Activated CD4-positive, alpha-beta T cell treated with anti-CD3 and anti-CD28 coated beads, Interleukin-2, amount 50 U/mL, for 48 hours (primary cell): Measurements from ENCODE around the gene EIF4E.
"Not testable (repeated sequence)": the region's sequence is repeated elsewhere in the genome, so short reads cannot be mapped to it uniquely, and the experiment has no call there.

Source experiments
- DNase-seq, 2 experiments: peaks; one replicate each; pipeline ENCODE4 v3.0.0-alpha.2; 2020

EIF4E gene

DNA sequence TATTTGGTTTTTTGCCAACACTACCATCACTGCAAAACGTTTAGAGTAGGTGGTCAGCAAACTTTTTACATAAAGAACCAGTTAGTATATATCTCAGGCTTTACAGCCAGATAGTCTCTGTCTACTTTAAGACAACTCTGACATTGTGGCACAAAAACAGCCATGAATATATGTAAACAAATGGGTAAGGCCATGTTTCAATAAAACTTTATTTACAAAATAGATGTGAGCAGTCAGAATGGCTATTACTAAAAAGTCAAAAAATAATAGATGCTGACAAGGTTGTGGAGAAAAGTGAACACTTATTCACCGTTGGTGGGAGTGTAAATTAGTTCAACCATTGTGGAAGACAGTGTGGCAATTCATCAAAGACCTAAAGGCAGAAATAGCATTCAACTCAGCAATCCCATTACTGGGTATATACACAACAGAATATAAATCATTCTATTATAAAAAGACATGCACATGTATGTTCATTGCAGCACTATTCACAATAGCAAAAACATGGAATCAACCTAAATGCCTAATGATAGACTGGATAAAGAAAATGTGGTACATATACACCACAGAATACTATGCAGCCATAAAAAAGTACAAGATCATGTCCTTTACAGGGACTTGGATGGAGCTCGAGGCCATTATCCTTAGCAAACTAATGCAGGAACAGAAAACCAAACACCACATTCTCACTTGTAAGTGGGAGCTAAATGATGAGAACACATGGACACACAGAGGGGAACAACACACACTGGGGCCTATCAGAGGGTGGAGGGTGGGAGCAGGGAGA lies 56.6 kb downstream of the EIF4E start:
- not testable (repeated sequence) for DNase-seq

DNA sequence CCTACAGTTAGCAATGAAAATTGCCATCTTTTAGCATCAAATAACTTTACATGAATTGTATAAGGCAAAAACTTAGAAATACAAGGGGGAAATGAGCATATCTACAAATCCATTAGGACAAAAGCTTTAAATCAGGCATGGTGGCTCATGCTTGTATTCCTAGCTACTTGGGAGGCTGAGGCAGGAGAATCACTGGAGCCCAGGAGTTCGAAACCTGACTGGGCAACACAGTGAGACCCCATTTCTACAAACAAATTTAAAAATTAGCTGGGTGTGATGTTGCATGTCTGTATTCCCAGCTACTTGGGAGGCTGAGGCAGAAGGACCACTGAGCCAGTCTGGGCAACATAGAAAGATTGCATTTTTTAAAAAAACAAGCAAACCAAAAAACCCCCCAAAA lies 61.3 kb downstream of the EIF4E start:
- DNase-seq, result no peak

DNA sequence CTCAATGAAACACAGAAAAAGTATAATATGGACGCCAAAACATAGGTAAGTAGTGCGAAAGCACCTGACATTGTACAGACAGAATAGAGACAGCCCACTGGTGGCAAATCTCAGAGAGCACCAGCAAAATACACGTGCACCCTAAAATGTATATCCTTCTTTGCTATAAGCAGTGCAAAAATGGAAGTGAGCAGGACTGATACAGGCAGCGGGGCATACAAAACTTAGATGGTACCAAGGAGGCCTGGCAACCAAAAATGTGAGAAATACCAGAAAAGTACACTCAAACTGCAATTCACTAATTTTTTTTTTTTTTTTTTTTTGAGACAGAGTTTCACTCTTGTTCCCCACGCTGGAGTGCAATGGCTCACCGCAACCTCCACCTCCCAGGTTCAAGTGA lies 63.9 kb downstream of the EIF4E start:
- DNase-seq, result no peak

DNA sequence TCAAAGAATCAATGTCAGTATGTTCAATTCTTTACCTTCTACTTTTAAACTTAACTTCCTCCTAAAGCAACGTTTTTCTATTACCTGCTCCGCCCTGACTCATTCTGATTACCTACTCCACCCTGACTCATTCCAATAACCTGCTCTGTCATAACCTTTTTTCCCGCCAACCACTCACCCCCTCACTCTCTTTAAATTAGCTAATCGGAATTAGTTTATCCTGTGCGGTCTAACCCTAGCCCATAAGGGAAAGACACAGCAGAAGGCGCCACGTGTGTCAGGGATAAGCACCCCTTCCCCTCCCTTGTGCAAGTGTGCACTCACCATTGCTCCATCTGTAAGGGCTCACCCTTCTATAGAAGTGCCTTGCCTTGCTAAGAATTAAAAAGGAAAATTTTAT lies 64.4 kb downstream of the EIF4E start:
- DNase-seq, result peak; percentile 21 to 34

DNA sequence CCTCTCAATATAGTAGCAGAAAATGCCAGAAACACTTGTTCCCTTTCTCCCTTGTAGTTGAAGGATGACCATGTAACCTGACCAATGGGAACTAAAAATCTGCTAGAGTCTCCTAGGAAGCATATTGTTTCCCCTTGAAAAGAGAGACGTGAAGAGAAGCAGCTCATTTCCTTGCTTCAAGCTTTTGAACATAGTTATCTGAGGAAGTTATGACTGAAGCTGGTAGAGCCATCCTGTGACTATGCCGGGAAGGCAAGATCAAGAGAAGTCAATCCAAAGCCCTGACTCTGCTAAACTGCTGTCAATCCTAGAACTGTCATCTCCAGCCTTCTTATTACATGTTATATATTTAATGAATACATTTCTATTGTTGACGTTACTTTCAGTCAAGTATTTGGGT lies 66.6 kb downstream of the EIF4E start:
- no peak for DNase-seq

DNA sequence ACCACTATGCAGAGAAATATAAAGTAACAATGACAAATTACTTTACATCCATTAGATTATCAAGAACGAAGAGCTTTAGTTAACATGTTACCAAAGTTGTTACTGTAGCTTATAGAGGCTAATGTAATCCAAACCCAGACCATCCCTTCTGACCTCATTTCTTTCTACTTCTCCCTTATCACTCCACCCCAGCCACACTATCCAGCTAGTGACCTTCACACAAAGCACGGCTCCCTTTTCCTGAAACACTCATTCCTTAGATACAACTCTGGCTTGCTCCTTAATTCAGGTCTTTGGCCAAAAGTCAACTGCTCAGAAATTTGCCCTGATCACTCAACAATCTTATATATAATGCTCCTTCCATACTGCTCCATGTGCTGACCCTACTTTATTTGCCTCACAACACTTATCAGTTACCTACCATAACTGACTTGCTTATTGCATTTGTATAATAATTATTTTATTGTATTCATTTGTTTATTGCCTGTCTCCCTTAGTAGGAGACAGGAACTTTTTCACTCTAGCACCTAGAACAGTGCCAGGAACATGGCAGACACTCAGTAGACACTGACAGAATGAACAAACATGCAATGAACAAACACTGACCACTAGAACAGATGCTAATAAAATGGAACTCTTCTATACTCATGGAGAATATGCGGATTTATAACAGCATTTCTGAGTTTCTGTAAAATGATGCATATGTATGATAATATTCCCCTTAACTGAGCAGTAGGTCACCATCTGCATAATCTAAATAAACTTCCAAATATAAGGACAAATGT lies 67.6 kb downstream of the EIF4E start:
- DNase-seq, result no peak

DNA sequence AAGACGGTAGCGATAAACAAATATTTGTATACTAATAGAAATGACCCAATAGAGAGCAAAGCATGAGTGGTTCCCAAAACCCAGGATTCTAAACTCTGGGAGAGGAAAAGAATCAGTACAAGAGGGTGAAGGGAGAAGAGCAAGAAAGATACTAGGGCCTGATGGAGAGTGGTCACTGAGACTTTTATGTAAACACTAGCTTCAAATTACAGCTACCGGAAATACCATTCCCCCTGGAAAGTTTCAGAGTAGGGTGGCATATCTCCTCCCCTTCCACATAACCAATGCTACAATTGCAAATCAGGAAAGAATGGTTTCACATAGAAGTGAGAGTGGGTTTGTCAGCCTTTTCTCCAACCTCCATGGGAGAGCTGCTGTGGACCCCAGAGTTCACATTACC lies 77.1 kb downstream of the EIF4E start:
- no peak for DNase-seq

DNA sequence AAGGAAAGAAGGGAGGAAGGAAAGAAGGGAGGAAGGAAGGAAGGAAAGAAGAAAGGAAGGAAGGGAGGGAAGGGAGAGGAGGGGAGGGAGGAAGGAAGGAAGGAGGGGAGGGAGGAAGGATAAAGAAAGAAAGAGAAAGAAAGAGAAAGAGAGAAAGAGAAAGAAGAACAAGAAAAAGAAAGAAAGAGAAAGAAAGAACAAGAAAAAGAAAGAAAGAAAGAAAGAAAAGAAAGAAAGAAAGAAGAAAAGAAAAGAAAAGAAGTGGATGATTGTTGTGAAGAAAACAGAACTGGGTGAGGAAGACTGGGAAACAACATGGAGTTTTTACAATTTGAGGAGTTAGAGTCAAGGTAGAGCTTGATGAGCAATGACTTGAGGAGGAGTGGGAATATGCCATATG lies 78.0 kb downstream of the EIF4E start:
- DNase-seq, result no peak

DNA sequence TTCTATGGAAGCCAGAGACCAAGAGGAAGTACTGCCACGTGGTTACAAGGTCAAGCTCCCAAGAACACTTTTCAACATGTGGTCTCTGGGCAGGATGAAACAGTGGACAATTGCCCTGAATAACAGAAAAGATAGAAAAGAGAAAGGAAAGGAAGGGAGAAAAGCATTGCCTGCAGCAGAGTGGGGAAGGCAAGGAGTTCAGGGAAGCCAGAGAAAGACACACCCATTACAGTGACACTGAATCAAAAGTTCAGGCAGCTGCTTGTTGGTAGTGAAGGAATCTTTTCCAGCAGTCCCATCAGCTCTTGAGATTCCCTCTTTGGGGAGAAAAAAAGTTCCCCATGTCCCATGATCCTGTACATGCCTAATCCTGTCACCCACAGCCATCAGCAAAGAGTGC lies 80.5 kb downstream of the EIF4E start:
- DNase-seq, result no peak

DNA sequence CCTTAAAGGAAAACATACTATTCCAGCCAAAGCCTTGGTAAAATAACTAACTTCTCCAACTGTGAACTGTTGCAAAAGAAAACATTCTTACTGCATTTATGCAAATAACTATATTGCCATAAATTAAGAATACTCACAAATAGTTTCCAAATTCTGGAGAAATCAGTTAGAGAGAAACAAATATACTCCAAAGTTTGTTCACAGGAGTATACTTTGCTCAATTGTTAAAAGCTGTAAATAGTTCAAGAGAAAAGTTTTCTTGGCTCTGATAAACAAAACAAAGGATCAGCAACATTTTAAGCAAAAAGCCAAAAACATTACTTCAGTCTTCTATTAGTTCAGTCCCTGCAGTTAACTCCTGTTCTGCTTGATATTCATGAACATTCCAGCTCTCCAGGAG lies 83.0 kb downstream of the EIF4E start:
- no peak for DNase-seq

DNA sequence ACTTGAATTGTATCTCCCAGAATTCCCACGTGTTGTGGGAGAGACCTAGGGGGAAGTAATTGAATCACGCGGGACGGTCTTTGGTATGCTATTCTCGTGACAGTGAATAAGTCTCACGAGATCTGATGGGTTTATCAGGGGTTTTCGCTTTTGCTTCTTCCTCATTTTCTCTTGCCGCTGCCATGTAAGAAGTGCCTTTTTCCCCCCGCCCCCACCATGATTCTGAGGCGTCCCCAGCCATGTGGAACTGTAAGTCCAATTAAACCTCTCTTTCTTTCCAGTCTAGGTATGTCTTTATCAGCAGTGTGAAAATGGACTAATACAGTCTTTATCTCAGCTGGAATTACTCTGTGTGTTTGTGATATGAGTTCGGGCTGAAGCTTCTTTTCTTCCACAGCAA lies 86.0 kb downstream of the EIF4E start:
- not testable (repeated sequence) for DNase-seq

DNA sequence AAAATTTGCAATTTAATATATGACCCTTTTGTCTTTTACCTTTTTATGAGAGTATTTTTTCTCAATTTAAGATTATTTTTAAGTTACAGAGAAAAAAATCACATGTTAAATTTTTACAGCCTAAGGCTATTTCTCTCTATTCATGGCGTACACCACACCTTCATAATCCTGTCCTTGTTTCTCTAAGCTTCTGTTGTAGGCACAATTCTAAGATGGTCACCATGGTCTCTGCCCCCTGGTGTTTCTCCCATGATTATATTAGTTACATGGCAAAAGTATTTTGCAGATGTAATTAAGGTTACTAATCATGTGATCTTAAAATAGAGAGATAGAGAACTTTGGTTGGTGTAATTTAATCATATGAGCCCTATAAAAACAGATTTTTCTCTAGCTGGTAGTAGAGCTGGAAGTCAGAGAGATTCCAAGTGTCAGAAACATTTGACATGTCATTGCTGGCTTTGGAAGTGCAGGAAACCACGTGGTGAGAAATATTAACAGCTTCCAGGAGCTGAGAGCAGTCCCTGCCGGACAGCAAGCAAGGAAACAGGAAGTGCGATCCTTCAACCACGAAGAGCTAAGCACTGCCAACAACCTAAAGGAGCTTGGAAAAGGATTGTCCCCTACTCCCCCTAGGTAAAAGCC lies 89.8 kb downstream of the EIF4E start:
- no peak for DNase-seq

DNA sequence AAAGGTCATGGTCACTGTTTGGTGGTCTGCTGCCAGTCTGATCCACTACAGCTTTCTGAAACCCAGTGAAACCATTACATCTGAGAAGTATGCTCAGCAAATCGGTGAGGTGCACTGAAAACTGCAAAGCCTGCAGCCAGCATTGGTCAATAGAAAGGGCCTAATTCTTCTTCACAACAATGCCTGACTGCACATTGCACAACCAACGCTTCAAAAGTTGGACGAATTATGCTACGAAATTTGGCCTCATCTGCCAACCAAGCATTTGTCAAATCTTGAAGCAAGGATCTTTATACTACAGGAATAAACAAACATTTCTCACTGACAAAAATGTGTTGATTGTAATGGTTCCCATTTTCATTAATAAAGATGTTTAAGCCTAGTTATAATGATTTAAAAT lies 90.4 kb downstream of the EIF4E start:
- no peak for DNase-seq

DNA sequence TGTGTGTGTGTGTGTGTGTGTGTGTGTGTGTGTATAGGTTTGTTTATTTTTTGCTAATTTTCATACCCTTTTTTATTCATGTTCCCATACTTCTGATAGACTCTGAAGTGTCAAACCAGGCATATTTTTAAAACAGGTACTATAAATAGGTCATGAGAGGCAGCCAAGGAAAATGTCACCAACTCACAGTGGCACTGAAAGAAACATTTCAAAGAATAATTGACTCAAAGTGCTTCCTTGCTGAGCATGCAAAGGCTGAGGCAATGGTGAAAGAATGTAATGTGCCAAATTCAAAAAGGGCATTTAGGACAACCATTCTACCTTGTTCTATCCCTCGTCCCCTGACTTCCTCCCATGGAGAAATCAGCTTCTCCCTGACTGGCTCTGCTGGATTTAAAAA lies 95.5 kb downstream of the EIF4E start:
- no peak for DNase-seq

DNA sequence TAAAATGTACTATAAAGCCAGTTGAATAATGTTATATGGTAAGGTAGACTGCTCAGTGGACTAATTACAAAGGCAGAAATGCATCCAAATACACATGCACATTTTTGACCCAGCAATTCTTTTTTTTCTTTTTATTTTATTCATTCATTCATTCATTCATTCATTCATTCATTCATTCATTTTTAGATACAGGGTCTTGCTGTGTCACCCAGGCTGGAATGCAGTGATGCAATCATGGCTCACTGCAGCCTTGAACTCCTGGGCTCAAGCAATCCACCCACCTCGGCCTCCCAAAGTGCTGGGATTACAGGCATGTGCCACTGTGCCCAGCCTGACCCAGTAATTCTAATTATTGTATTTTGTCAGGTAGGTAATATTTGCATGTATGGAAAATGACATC lies 97.9 kb downstream of the EIF4E start:
- not testable (repeated sequence) for DNase-seq
